Stimulated activated naive CD4-positive, alpha-beta T cell treated with Interleukin-2 at 50 U/mL for 16 hours (primary cell): ENCODE data around the gene KREMEN2.
"Not testable (repeated sequence)": the region's sequence is repeated elsewhere in the genome, so short reads cannot be mapped to it uniquely, and the experiment has no call there.

ENCODE experiments used
- DNase-seq: peaks from one replicate; lab custom pipeline; 2025; lab: John Stamatoyannopoulos, UW

Gene KREMEN2

DNA sequence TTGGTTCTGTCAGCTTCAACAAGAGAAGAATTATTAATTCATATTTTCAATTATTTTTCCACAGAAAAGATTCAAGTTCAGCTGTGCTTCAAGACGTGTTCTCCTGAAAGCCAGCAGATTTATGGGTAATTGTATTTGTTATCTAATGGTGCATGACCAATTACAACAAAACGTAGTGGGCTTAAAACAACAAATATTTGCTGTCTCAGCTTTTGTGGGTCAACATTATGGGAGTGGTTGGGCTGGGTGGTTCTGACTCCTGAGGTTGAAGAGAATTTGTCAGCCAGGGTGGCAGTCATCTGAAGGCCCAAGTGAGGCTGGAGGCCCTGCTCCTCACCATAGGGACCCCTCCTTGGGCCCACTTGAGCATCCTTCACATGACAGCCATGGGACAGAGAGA lies 24.1 kb upstream of the KREMEN2 start:
- no peak for DNase-seq

DNA sequence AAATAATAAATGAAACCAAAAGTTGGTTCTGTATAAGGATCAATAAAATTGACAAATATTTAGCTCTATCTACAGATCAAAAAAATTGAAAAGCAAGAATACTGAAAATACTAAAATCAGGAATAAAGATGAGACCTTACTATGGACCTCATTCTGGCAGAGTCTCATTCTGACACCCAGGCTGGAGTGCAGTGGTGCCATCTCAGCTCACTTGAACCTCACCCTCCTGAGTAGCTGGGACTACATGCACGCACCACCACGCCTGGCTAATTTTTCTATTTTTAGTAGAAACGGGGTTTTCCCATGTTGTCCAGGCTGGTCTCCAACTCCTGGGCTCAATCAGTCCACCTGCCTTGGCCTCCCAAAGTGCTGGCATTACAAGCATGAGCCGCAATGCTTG lies 22.0 kb upstream of the KREMEN2 start:
- DNase-seq, result no peak

DNA sequence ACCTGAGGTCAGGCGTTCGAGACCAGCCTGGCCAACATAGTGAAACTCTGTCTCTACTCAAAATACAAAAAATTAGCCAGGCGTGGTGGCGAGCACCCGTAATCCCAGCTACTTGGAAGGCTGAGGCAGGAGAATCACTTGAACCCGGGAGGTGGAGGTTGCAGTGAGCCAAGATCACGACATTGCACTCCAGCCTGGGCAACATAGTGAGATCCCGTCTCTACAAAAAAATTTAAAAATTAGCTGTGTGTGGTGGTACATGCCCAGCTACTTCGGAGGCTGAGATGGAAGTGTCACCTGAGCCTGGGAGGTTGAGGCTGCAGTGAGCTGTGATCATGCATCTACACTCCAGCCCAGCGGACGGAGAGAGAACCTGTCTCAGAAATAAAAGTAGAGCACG lies 20.4 kb upstream of the KREMEN2 start:
- DNase-seq, result not testable (repeated sequence)

DNA sequence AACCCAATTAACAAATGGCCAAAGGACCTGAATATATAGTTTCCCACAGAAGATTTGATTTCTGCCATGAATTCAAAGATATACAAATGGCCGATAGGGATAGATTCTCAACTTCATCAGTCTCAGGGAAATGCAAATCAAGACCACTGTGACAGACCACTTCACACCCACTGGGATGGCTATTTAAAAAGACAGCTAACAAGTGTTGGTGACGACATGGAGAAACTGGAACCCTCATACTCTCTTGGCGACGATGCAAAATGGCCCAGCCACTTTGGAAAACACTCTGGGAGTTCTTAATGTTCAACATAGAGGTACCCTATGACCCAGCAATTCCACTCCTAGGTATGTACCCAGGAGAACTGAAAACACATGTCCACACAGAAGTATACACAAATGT lies 17.4 kb upstream of the KREMEN2 start:
- no peak for DNase-seq

DNA sequence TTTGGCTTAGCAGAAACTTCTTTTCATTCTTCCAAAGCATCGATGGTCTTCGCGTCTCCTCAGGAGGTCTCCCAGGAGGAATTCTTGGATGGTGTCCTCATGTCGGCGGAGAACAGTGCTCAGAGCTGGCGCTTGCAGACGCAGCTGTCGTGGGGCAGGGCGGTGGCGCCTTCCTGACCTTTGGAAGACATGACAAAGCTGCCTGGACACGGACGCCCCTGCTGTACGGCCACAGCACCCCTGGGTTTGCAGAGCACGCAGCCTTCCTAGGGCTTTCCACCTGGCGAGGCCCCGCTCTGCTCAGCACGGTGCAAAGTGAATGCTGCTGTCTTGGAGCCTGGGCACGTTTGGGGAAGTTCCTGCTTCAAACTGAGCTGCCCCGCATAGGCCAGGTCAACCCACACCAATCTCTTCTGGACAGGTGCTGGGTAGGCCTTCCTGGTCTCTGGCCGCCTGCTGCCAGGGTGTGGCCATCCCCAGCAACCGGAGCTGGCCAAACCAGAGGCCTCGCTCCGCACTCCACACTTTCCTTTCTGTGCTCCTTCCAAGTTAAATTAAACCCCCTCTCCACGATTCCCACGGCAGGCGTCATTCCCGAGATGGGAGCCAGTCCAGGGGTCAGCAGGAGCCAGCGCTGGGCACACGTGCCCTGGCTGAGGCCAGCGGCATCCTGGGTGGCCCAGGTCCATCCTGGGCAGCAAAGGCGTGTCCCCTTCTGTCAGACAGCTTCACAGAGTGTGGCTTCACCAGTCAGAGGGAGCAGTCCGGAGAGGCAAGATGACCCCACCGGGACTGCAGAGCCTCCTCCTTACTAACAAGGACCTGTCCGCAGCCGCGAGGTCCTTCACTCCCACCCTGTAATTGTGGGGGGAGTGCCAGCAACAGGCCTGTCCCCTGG lies 15.0 kb upstream of the KREMEN2 start:
- no peak for DNase-seq

DNA sequence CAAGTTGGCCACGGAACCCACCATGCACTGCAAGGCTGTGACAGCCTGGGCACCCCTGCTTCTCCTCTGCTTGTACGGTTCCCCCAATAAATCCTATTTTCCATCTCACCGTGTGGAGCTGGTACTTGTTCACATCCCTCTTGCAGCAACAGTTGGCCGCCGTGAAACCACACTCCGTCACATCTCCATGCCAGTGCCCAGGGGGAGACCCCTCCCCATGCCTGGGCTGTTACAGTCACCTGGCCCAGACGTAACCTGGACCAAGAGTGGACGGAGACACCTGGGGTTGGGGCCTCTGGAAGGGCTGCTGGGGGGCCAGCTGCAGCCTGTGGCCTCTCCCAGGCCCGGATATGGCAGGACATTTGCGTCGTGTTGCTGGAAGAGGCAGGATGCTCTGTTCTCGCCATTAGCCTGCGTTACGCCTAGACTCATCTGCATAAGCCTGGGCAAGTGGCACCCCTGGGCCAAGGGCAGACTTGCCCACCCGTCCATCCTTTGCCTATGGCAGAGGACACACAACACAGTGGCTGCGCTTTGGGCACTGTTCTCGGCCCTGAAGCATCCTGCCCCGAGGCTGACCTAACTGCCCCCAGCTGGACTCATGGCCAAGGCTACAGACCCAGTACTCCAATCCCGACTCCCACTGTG lies 14.2 kb upstream of the KREMEN2 start:
- DNase-seq, result no peak

DNA sequence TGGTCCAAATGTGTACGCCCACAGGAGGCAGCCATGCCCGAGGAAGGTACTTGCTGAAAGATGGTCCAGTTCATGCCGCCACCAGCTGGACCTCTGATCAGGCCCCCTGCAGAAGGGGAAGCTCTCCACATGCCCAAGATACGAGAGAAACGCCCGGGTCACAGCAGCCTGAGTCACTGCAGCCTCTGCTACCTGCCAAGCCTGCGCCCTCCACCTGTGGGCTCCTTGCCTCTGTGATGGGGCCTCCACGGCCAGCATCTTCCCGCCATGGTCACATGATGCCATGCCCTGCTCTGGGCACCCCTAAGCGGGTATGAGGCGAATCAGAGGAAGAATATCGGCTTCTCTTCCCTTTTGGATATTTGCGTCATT lies 13.7 kb upstream of the KREMEN2 start:
- no peak for DNase-seq

DNA sequence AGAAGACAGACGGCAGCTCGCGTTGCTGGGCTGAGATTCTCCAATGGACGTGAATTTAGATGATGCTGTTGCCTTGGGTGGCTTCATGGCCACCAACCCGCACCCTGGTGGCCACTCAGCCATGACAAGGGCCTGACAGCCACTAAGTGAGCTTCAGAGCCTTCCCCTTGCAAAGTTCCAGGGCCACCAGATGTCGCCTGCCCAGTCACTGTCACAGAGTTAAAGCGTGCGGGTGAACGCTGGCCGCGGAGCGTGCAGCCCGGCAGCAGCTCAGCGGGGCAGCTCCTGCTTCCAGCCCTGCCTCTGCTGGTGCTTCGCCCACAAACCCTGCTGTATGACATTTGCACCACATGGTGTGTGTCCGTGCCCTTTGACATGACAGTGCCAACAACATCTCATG lies 13.3 kb upstream of the KREMEN2 start:
- no peak for DNase-seq

DNA sequence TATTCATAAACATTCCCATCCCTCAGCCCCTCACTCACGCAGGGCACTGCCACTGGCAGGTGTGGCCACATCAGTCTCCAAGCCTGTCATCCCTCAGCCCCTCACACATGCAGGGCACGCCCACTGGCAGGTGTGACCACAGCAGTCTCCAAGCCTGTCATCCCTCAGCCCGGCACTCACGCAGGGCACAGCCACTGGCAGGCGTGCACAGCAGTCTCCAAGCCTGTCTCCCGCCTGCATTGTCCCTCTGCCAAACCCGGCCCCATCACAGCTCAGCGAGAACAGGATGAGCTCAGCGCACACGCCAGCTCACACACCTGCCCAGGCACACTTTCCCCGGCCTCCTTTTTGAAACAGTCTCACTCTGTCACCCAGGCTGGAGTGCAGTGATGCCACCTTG lies 11.4 kb upstream of the KREMEN2 start:
- no peak for DNase-seq

DNA sequence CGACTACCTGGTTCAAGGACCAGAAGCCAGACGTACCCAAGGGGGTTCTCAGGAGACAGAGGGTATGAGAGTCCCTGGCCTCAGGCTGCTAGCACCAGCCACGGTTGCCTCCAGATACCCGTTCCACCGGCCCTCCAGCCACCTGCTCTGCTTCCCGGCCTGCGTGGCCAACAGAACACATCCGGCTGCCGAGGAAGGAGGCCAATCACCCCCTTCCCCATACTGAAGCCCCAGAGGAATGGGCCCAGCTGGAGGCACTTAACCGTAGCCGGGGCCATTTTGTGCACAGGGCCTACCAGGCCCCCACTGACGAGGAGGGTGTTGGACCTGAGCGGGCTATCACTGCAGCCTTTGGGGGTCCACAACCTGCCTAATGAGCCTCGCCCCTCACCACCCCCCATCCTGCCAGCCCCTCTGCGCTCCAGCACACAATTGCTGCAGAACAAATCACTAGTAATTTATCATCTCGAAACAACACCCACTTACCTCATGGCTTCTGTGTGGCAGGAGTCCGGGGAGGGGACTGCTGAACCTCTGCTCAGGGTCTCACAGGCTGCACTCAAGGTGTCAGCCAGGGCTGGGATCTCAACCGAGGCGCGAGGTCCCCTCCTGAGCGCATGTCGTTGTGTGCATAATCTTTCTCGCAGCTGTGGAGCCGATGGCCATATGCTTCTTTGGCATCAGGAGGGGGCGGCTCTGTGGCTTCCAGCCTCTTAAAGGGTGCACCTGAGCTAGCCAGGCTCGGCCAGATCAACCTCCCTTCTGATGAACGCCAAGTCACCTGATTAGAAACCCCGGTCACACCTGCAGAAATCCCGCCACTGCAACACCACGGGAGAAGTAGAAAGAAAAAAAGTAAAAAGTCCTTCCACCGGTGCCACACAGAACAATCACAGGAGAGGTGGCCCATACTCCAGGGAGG lies 10.1 kb upstream of the KREMEN2 start:
- no peak for DNase-seq

DNA sequence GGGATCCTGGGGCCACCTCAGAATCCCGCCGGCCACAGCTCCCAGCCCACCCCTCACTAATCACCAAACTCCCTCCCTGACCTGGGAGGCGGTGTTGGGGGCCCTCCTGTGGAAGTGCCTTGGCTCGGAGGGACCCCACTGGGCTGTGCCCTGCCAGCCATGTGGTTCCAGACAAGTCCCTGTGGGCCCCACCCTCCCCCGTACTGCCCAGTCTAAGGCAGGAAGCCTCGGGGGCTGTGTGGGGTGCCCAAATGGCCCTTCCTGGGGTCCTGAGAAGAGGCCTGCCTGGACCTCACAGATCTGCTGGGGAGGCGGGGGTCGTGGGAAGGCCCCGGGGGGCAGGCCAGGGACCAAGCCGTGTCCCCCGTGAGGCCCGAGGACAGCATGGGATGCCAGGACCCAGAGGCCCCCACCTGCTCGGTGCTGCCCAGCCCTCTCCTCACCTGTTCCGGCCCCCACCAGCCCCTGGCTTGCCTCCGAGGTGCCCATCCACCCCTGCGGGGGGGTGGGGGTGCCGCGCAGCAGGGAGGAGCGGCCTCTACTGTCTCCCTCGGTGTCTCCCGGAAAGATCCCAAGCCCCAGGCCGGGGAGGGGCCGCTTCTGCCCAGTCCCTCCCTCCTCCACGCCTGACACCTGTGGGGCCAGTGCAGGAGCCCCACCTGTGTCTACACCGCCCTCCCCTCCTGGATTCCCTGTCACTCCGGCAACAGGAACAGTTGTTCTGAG lies 9.3 kb upstream of the KREMEN2 start:
- DNase-seq, result no peak

DNA sequence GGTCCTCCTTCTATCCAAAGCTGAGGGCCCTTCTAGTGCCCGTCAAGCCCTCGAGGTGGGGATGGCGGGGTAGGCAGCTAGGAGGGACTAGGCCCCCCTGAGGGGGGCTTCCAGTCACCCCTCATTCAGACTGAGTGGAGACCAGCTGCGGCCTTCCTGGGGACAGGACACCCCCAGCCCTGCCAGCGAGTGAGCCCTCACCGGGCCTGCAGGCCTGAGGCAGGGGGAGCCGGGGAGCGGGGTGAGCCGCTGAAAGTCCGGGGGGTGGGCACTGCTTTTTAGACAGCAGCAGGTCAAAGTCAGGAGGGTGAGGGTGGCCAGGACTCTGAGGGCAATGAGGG lies 8.7 kb upstream of the KREMEN2 start:
- no peak for DNase-seq

DNA sequence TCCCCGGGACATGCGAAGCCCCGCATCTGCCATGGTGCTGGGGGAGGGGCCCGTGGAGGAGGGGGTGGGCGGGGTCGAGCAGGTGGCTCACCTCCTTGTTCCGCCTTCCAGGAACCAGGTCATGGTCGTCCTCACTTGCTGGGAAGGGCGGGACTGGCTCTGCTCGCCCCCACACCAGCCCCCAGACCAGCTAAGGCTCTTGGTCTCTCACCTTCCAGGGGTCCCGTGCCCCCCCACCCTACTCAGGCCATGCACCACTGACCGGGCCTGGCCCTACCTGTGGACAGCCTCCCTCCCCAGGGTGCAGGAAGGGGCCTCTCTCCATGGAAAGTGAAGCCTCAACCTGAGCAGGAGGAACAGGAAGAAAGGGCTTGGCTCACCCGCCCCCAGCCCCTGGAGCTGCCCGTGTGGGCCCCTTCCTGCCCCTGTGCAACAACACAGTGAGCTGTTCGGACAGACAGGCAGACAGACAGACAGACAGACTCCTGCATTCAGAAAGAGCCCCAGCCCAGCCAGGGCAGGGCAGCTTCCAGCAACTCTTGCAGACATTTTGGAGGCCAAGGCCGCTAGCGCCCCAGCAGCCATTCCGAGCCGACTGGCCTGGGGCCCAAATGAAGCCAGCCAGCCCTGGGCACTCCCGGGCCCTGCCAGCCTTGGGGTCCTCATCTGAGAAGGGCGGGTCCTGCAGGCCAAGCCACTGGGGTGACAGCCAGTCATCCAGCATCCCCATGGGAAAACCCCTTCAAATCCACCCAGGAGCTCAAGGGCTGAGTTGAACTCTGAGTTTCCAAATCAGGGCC lies 8.1 kb upstream of the KREMEN2 start:
- DNase-seq, result no peak

DNA sequence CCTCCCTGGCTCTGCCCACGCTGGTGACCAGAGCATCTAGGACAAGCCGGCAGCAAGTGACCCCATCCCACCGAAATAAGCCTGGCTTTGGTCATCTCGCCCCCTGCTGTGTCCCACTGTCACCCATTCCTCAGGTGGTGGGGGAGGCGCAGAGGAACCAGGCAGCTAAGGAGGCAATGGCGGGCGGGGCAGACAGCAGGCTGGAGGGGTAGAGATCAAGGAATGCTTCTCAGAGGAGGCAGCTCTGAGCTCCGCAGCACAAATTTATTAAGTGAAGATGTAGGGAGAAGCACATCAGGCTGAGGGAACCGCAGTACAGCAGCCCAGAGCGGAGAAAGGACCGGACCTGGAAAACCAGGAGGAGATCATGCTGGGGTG lies 7.5 kb upstream of the KREMEN2 start:
- no peak for DNase-seq

DNA sequence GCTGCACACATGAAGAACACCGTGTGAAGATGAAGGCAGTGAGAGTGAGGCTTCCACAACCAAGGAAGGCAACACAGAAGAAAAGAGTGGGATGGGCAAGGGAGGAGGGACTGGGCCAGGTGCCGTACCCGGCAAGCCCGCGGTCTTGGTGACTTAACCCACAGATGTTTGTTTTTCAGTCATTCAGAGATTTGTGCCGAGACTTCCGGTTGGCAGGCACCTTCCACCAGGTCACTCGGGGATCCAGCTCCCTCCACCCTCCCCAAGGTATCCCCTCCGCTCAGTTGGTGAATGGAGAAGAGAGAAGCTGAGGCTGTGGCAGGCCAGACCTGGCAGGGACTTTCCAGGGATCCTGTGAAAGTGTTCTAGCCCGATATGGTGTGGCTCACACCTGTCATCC lies 4.9 kb upstream of the KREMEN2 start:
- DNase-seq, result no peak

DNA sequence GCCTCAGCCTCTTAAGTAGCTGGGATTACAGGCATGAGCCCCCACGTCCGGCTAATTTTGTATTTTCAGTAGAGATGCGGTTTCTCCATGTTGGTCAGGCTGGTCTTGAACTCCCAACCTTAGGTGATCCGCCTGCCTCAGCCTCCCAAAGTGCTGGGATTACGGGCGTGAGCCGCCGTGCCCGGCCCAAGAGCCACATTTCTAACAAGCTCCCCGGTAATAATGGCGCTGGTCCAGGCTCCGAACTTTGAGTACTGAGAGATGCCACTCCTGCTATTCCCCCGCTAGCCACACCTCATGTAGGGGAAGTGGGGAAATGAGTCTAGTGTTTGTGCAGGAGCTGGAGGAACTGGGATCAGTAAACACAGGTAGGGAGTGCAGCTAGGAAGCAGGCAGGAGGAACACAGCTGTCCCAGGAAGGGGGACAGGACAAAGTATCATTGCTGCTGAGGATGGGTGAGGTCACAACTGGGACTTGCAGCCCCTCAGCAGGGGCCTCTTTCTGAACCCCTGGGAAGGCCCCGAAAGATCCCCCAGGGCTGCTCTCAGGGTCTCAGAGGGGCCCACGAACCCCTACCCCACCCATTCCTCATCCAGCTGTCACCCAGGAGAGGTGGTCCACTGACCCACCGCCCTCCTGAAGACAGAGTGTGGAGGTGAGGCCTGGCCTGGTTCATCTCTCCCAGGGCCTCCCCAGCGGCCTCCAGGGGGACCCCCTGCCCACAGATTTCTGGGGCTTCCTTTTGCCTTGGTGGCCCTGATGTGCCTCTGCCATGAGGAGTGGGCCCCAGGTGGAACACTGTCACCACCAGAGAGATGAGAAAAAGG lies 3.7 kb upstream of the KREMEN2 start:
- no peak for DNase-seq

DNA sequence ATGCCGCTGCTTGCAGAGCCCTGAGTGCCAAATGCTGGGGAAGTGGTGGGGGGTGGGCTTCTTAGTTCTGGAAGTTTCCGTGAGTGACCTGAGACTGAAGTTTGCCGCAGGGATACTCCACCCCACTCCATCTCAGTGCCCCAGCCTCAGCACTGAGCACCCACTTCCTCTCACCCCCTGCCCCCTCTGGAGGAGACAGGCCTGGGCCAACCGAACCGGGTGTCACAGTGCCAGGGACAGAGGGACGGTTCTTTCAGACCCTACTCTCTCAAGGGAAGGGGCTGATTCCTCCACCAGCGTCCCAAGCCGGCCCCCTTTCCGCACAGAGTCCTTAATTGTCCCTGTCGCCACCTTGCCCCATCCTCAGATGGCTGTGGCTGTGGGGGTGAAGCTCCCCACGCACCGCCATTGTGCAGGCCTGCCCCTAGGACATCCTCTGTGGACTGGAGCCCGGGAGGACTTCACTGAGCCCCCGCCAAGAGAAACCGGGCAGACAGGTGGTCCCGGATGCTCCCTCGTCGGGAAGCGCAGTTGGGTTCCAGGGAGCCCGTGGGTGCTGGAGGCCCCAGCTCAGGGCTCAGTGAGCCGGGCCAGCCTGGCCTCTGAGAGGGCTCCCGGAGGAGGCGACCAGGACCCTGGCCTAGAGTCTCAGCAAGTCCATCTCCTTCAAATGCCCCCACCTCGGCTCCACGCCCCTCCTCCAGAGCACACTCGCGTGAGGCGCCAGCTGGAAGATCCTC lies 1.6 kb upstream of the KREMEN2 start:
- DNase-seq, result no peak

DNA sequence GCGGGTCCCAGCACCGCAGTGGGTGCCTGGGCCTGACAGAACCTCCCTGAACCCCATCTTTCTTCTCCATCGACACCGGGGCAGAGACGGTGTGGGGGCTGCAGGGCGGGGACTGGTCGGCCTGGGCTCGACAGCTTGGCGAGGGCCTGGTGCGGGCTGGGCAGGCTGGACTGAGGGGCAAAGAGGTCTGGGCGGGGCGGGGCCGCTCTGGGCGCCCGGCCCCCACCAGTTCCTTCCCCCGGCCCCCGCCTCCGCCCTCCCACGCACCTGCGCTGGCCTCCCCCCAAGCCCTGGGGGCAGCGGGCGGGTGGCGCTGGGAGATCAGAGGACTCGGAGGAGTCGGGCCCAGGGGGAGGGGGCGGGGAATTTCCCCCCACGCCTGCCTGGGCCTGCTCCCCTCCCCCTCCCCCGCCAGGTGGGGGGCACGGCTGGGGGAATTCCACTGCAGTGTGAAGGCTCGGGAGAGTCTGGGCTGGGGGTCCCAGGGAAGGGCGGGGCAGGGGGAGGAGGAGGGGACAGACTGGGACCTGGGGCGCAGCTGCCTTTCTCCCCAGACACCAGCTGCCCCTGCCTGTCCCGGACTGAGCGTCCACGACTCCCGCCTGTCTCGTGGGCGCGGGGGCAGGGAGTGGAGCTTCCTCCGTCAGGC lies 877 bp upstream of the KREMEN2 start:
- DNase-seq, result no peak
